GM18499 (cell line): Measurements from ENCODE around the gene PPP1R7.

Experiments used
- ATAC-seq: cut with Tn5 transposase; IDR thresholded peaks from one replicate; pipeline ENCODE4 v1.9.1; 2021; ENCODE audit warnings: moderate number of reproducible peaks; ENCODE audit not compliant: insufficient read depth, unreplicated experiment

The PPP1R7 gene

DNA sequence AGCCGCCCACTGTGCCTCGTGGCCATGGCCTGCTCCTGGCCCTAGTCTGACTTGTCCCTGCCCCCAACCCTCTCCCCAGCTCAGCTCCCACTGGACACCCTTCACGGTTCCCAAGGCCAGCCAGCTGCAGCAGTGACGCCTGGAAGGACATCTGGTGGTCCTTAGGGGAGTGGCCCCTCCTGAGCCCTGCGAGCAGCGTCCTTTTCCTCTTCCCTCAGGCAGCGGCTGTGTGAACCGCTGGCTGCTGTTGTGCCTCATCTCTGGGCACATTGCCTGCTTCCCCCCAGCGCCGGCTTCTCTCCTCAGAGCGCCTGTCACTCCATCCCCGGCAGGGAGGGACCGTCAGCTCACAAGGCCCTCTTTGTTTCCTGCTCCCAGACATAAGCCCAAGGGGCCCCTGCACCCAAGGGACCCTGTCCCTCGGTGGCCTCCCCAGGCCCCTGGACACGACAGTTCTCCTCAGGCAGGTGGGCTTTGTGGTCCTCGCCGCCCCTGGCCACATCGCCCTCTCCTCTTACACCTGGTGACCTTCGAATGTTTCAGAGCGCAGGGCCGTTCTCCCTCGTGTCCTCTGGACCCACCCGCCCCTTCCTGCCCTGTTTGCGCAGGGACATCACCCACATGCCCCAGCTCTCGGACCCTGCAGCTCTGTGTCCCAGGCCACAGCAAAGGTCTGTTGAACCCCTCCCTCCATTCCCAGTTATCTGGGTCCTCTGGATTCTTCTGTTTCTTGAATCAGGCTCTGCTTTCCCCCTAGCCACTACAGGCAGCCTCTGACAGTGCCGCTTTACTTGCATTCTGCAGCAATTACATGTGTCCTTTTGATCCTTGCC, 74.0 kb downstream of the PPP1R7 start:
- no peak for ATAC-seq

DNA sequence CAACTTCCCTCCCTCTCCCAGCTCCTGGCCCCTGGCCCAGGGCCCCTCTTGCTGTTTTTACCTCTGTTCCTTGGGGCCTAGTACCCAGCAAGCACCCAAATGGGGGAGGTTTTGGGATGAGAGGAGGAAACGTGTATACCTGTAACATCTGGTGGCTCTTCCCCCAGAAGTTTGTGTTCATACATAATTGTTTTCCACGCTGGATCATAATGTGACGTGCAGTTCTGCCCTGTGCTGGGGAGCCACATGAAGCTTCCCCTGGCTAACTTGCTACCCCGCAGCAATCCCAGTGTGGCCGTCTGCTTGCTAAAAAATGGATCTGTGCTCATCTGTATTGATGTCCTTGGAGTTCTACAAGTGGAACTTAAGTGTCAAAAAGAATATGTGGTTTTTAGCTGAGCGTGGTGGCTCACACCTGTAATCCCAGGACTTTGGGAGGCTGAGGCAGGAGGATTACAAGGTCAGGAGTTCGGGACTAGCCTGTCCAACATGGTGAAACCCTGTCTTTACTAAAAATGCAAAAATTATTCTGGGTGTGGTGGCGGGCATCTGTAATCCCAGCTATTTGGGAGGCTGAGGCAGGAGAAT, 74.7 kb downstream of the PPP1R7 start:
- ATAC-seq: no peak

DNA sequence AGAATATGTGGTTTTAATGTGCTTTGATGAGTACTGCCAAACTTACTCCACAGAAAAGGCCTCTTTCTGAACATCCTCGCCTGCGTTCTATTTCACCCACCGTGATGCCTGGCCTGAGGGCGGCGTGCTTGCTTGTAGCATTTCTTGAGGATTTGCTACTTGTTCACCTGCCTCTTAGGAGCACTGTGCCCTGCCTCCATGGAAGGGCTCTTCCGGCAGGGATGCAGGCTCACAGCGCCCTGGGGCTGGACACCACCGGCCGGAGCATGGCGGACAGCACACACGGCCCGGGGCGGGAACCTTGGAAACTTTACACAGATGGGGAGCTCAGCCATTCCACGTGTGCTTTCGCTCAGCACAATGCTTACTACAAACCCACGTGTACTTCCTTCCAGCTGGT, 75.3 kb downstream of the PPP1R7 start:
- ATAC-seq: no peak

DNA sequence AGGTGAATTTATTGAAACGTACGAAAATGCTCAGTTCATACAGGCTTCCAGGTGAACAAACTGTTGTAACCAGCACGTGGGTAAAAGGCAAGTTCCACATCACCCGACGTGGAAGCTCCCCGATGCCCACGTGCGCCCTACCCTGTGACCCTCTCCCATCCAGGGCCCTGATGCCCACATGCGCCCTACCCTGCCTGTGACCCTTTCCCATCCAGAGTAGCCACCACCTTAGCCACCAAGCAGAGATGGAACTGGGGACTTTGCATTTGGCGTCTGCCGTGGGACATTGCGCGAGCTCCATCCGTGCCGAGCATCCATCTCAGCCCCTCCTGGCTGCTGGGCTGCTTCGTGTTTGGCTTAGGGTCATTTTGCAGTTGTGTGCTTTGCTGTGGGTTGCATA, 75.7 kb downstream of the PPP1R7 start:
- ATAC-seq: no peak

DNA sequence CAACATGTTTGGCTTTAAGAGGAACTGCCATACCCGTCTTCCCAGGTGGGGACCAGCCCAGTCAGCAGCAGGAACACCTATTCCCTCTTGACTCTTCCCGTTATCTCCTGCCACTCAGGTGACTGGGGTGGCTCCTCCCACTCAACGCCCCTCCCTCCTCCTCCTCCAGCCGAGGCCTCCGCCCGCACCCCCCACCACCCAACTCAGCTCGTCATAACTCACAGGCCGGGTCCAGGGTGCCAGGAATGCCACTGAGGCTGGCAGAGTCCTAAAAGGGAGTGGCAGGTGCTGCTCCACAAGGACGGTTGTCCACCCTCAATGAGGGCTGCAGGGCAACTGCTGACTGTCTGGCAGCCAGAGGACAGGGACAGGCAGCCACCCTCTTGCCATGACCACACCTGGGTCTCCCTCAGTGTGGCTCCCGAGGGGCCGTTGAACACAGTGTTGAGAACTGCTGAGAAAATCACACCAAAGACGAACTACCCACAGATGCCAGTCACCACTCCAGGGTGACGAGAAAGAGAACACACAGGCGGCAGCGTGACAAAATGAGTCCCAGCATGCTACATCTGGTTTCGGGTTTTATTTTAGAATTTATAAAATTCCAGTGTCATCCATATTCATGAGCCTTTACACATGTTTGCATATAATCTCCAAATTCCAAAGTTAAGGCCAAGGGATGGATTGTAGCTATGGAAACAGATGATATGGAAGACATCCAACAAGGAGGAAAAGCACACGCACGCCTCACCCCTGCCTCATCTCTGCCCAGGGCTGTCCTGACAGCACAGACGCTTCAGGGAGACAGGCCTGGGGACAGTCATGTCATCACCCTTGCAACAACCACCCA, 76.7 kb downstream of the PPP1R7 start:
- no peak for ATAC-seq

DNA sequence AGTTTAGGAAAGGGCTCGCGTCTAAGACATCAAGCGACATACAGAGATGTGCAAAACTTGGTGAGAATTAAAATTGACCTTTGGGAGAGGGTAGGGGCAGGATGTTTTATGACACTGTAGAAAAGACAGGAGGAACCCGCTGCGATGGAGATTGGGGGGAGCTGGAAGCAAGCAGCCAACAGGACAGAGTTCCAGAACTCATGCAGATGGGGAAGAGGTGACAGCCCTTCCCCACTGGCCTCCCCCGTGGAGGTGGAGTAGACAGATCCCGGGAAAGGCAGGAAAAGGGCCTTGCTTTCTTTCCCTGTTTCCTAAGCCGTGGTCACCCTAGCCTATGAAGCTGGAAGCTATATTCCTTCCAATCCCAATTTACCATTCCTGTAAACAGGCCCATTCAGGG, 77.3 kb downstream of the PPP1R7 start:
- ATAC-seq: no peak

DNA sequence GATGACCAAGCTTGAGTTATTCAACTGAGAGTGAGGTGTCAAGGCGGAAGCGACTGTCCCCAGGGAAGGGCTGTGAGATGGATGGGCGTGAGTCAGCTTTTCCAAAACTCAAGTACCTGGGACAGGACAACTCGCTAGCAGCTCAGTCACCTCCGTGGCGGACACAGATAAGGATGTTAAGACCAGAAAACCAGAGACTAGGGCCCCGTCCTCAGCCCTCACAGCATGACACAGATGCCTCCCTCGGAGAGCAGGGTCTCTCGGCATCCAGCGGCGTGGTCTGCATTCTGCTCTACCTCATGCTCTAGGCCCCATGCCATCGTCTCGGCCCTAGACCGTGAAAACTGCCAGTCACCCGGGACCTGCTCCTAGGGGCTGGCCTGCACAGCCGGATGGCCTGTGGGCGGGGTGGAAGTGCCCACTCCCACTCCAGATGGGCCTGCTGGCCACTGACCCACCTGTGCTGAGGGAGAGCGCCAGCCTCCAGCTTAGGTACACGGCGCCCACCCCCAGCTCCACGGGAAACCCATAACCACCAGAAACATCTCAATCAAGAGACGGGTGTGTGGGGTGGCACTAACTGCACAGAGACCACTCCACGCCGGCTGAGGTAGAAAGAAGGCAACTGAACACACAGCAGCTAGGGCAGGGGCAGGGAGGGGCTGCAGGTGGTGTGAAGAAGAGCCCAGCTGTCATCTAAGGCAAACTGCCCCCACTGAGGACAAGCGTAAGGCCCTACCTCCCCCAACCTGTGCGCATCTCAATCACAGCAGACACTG, 78.0 kb downstream of the PPP1R7 start:
- ATAC-seq: no peak

DNA sequence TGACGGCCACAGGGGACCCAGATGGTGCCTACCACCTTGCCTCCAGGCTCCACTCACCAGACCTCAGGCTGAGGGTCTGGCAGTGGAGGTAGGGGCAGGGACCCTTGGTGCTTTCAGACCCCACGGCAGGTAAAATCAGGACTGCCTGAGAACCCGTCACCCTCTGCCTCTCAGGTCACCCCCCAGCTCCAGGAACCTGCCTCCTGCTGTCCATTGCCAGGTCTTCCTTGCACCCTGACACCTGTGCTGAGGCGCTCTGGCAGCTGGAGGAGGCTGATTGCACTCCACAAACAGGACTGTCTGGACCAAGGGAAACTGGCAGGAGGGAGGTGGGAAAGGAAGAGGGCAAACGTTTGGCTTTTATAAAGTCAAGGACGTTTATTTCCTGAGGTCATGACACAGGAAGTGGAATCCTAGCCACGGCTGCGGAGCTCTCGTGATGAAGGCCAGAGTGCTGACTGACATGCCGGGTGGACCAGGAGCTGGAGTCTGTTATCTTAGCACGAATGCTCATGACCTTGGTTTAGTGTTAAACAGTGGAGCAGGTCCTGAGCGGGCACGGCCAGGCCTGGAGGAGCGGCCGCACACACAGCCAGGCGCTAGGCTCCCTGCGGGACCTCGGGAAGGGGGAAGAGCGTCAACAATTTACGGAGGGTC, 78.7 kb downstream of the PPP1R7 start:
- no peak for ATAC-seq

DNA sequence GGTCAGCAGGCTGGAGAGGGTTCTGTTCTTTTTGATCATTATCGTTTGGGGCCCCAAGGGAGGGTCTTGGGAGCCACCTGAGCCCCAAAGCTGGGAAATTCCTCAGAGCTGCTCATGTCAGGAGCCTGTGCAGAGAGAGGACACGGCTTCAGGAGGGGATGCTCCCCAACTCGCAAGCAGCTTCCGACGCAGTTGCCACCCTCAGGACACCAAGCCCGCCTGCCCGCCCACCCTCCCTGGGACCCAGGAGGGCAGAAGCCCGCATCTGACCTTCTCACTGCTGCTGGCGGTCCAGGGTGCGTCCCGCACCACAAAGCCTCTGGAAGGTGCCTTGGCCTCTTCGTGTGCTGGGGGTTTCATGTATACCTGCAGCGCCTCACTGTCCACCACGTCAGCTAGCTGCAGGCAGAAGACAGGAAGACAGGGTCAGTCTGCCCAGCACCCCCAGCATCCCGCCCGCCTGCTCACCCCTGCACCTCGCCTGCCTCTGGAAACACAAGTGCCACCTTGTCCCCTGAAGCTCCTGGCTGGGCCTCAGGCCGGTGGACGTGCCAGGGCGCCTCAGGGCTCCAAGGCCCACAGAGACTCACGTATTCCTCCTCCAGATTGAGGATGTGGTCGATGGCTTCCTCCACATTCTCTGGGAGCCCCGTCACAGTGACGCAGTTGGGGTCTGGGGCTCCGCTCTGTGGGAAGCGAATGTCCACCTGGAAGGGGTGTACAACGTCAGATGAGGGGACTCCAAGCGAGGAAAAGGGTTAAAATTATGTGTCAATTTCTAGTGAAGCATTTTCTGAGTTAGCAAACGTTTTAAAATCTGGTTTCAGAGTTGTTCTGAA, 79.5 kb downstream of the PPP1R7 start:
- no peak for ATAC-seq

DNA sequence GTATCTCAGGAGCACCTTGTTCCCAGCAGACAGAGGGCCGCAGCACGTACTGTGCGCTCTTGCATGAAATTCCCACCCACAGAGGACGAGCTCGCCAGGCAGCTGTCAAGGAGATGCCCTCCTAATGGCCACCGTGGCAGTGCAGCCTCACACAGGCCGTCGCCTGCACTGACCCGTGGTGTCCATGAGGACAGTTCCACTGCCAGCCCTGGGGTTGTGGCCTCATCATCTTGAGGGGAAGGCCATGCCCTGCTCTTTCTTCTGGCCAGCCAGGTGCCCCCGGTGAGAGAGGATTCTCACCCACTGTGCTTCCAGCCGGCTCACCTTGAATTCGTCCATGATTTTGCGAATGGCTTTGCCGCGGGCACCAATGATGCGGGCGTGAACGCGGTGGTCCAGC, 80.2 kb downstream of the PPP1R7 start:
- ATAC-seq: no peak

DNA sequence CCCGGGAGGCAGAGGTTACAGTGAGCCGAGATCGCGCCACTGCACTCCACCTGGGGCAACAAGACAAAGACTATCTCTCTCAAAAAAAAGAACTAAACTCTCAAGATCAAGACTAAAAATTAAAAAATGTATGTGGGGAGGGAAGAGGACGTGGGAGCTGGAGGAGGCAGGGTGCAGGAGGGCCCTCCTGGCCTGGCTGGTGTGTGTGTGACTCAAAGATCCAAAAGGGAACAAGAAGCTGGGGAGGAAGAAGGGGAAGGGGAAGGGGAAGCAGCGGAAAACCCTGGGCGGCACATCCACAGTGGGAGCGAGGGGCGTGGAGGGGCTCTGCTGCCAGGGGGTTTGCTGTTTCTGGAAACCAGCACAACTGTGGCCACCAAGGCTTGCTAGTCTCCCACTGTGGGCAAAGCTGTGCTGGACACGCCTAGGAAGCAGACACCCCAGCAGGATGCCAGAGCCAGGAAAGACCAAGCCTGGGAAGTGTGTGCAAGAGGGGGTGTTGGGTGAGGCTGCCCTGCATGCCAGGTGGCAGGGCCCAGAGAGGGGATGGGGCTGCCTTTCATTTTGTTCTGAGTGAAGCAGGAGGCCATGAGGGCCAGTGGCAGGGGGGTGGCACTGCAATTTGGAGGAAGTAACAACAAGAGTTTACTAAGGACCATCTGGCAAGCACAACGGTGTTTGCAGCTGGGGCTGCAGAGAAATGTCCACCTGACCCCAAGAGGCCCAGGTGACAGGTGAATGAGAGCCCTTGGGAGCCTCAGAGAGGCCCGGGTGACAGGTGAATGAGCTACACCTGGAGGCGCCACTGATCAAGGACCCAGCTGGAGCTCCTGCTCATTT, 82.7 kb downstream of the PPP1R7 start:
- ATAC-seq: no peak
